ENCODE data around the gene CLMN. TPM values are rescaled to one million over a fixed set of nuclear protein-coding genes. Genes with fewer than 3 reads are reported as not detected.

CLMN gene
- total RNA-seq, 1 experiment from 2014 or later = 33.4 TPM

GRCh38 chr14:95136631-95137030, 183.1 kb downstream of the CLMN start:
- ChIA-PET POLR2A (no interaction called here), RAD21 (ENCODE audit: low non-redundant PET in 1 of 2, low total read pairs in 2 of 2, uncharacterized antibody in 2 of 2, unreplicated experiment in 2 of 2) (no interaction called here), CTCF (no interaction called here)
- Histone ChIP-seq H3K9ac (ENCODE audit: low read length) (no peak overlapping the region), H4K20me1 (ENCODE audit: insufficient read depth) (peaks cover 3% of the 10 kb centered on the region; the same call in 1 of the 2 replicates), H3K9me3 (ENCODE audit: control insufficient read depth in 1 of 2, insufficient read depth in 1 of 2, low read depth in 1 of 2, low read length in 2 of 2) (no peaks in the 10 kb centered on the region), H3K27me3 (ENCODE audit: insufficient read depth, low read length) (no peaks in the 10 kb centered on the region), H3K4me1 (ENCODE audit: control insufficient read depth in 1 of 2, insufficient read depth in 2 of 2, low read length in 2 of 2) (no peaks in the 10 kb centered on the region), H3K9me2 (ENCODE audit: insufficient read depth) (no peaks in the 10 kb centered on the region), H2AFZ (ENCODE audit: low read depth, low read length, poor library complexity, severe bottlenecking) (no peak overlapping the region), H3K4me3 (replicated peaks in 1 of 2; ENCODE audit: low read depth in 1 of 2, low read length in 2 of 2) (no peak overlapping the region), H3K27ac (ENCODE audit: low read depth, low read length) (no peak overlapping the region), H3K4me2 (ENCODE audit: low read length) (no peak overlapping the region), H3K79me2 (ENCODE audit: insufficient read depth, low read length) (peaks cover 88% of the 10 kb centered on the region), H3K36me3 (ENCODE audit: control insufficient read depth in 1 of 2, insufficient read depth in 2 of 2, low read length in 2 of 2) (peaks cover 5 to 7% of the 10 kb centered on the region in 2 experiments; a peak in 1 of 4 replicates)
- BruUV-seq (replicated peaks) = no TSS peak
- intact Hi-C loops (cut with micrococcal nuclease) = no loop called here
- no peak for ATAC-seq
- TF ChIP-seq SP1 (IDR thresholded peaks at IDR 0.05; ENCODE audit: low read depth) (no peak), ELF1 (IDR thresholded peaks at IDR 0.05; ENCODE audit: borderline replicate concordance, low read depth) (no peak), ATF3 (IDR thresholded peaks at IDR 0.05) (no peak), EGR1 (IDR thresholded peaks at IDR 0.05; ENCODE audit: low read depth) (no peak), ZBTB33 (IDR thresholded peaks at IDR 0.05; ENCODE audit: extremely low read depth, insufficient replicate concordance, low read length) (no peak), POLR2AphosphoS5 (IDR thresholded peaks at IDR 0.05; ENCODE audit: low read depth, low read length) (no peak), EZH2 (IDR thresholded peaks at IDR 0.05) (no peak), SIN3A (IDR thresholded peaks at IDR 0.05; ENCODE audit: low read depth) (no peak), REST (IDR thresholded peaks at IDR 0.05; ENCODE audit: low read depth) (no peak), SRF (IDR thresholded peaks at IDR 0.05; ENCODE audit: low read depth) (no peak), TCF7L2 (IDR thresholded peaks at IDR 0.05; ENCODE audit: borderline replicate concordance, extremely low read depth, insufficient read depth, insufficient read length) (no peak), CTCF (IDR thresholded peaks at IDR 0.05 in 2 of 3, conservative IDR thresholded peaks at IDR 0.05 in 1 of 3; ENCODE audit: borderline replicate concordance in 1 of 3, insufficient read depth in 1 of 3, low read depth in 2 of 3, low read length in 2 of 3) (no peak), CEBPB (IDR thresholded peaks at IDR 0.05; ENCODE audit: low read depth) (no peak), EZH2phosphoT487 (IDR thresholded peaks at IDR 0.05; ENCODE audit: borderline replicate concordance) (no peak), ZFX (IDR thresholded peaks at IDR 0.05) (no peak), RAD21 (IDR thresholded peaks at IDR 0.05; ENCODE audit: low read depth) (no peak), POLR2A (IDR thresholded peaks at IDR 0.05; ENCODE audit: borderline replicate concordance, extremely low read depth, insufficient read depth, insufficient read length) (no peak), MAX (IDR thresholded peaks at IDR 0.05) (no peak)
- no peak for DNase-seq (ENCODE audit: low read depth, low spot score)
